OCI-LY7 (cell line): Measurements from ENCODE around the gene SYNPO2.

Experiments
- EZH2phosphoT487 ChIP-seq: fragments of 200-600 bp; sonication (generic); IDR thresholded peaks from 2 replicates; pipeline ENCODE4 v1.6.1; 2018; ENCODE audit warnings: low read depth, borderline replicate concordance, mild to moderate bottlenecking, mixed run types, antibody characterized with exemption, low read length, moderate library complexity, mixed read lengths
- TF ChIP-seq, protein P1 (sequence below): fragments of 200-600 bp; sonication (generic); conservative IDR thresholded peaks from 2 replicates; pipeline ENCODE4 v1.5.1; 2014; ENCODE audit warnings: mild to moderate bottlenecking, antibody characterized with exemption, low read length, moderate library complexity, mixed read lengths

DNA sequence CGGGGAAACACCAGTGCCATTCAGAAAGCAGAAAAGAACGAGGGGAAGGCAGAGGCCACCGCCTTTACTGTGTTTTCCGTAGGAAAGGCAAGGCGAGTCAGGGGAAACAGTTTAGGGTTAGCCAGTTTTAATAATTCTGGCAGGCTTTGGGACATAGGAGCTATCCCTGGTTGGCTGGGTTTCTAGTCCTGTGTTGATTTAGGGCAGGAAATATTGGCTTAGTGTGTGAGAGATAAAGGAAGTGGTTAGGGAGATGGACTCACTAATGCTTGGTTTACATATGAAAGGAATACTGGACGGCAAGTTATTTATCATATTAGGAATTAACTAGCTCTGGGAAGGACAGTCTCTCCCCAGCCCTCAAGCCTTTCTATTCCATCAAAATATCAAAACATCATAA, 53.1 kb downstream of the SYNPO2 start:
- TF ChIP-seq, protein P1, sequence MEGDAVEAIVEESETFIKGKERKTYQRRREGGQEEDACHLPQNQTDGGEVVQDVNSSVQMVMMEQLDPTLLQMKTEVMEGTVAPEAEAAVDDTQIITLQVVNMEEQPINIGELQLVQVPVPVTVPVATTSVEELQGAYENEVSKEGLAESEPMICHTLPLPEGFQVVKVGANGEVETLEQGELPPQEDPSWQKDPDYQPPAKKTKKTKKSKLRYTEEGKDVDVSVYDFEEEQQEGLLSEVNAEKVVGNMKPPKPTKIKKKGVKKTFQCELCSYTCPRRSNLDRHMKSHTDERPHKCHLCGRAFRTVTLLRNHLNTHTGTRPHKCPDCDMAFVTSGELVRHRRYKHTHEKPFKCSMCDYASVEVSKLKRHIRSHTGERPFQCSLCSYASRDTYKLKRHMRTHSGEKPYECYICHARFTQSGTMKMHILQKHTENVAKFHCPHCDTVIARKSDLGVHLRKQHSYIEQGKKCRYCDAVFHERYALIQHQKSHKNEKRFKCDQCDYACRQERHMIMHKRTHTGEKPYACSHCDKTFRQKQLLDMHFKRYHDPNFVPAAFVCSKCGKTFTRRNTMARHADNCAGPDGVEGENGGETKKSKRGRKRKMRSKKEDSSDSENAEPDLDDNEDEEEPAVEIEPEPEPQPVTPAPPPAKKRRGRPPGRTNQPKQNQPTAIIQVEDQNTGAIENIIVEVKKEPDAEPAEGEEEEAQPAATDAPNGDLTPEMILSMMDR, result no peak
- TF ChIP-seq EZH2phosphoT487, result no peak
